Keratinocyte (primary cell): ENCODE results near the gene ZNF212. TPM values are rescaled to one million over a fixed set of nuclear protein-coding genes. Genes with fewer than 3 reads are reported as not detected.

Experiments used
- DNase-seq: peaks from one replicate; pipeline ENCODE4 v3.0.0-alpha.2; 2011; ENCODE audit warnings: low read depth, missing footprints, low spot score
- FAIRE-seq: peaks from 2 replicates; lab custom pipeline; 2011; peaks lifted over from hg19 to GRCh38; lab: Jason Lieb, UNC
- H2AFZ ChIP-seq: 2 replicates; pipeline ENCODE4 v1.6.0; 2012; ENCODE audit warnings: low read length, control low read depth, inconsistent platforms; ENCODE audit not compliant: control insufficient read depth
- H3K27ac ChIP-seq: 2 replicates; pipeline ENCODE4 v1.5.1; 2011; ENCODE audit warnings: low read length; ENCODE audit not compliant: control insufficient read depth, insufficient read depth
- H3K27me3 ChIP-seq: 3 replicates; pipeline ENCODE4 v1.6.0; 2011; ENCODE audit warnings: low read length; ENCODE audit not compliant: control insufficient read depth, insufficient read depth; ENCODE audit errors: extremely low read depth
- H3K36me3 ChIP-seq, 2 experiments: 2 replicates in 1 of 2; 3 replicates in 1 of 2; pipeline ENCODE4 v1.5.1; 2011; ENCODE audit warnings: low read length in 2 of 2, mild to moderate bottlenecking in 1 of 2; ENCODE audit not compliant: control insufficient read depth in 2 of 2, insufficient read depth in 2 of 2; ENCODE audit errors: extremely low read depth in 1 of 2
- H3K4me1 ChIP-seq: 3 replicates; pipeline ENCODE4 v1.5.1; 2011; ENCODE audit warnings: low read length; ENCODE audit not compliant: control insufficient read depth, insufficient read depth; ENCODE audit errors: extremely low read depth
- H3K4me2 ChIP-seq: 3 replicates; pipeline ENCODE4 v1.6.0; 2011; ENCODE audit warnings: low read depth, low read length; ENCODE audit not compliant: control insufficient read depth, insufficient read depth; ENCODE audit errors: extremely low read depth
- H3K4me3 ChIP-seq, 3 experiments: fragments of 200-600 bp in 1 of 3; sonication (generic) in 1 of 3; 2 replicates in 2 of 3; 3 replicates in 1 of 3; pipeline ENCODE4 v1.5.1; 2011 to 2016; ENCODE audit warnings: low read length in 3 of 3, mild to moderate bottlenecking in 3 of 3, control low read depth in 2 of 3, inconsistent platforms in 1 of 3, low read depth in 1 of 3, mixed read lengths in 1 of 3, mixed run types in 1 of 3, moderate library complexity in 1 of 3; ENCODE audit not compliant: control insufficient read depth in 2 of 3, insufficient read depth in 2 of 3; ENCODE audit errors: extremely low read depth in 1 of 3
- H3K79me2 ChIP-seq: 2 replicates; pipeline ENCODE4 v1.6.0; 2012; ENCODE audit warnings: low read length; ENCODE audit not compliant: control insufficient read depth, insufficient read depth
- H3K9ac ChIP-seq: 3 replicates; pipeline ENCODE4 v1.6.0; 2011; ENCODE audit warnings: low read length; ENCODE audit not compliant: control insufficient read depth, insufficient read depth; ENCODE audit errors: extremely low read depth
- H3K9me1 ChIP-seq: 3 replicates; pipeline ENCODE4 v1.6.0; 2011; ENCODE audit warnings: low read length; ENCODE audit not compliant: control insufficient read depth, insufficient read depth; ENCODE audit errors: extremely low read depth
- H3K9me3 ChIP-seq: 2 replicates; pipeline ENCODE4 v1.5.1; 2012; ENCODE audit warnings: low read depth, low read length; ENCODE audit not compliant: control insufficient read depth
- H4K20me1 ChIP-seq: 3 replicates; pipeline ENCODE4 v1.6.0; 2011; ENCODE audit warnings: low read length; ENCODE audit not compliant: control insufficient read depth, insufficient read depth; ENCODE audit errors: extremely low read depth
- EZH2 ChIP-seq: IDR thresholded peaks from one replicate; pipeline ENCODE4 v1.6.1; 2012; ENCODE audit warnings: inconsistent platforms, mild to moderate bottlenecking, low read length, moderate library complexity
- dilution Hi-C: fragments of 300-500 bp; cut with MboI; formaldehyde crosslinking; loops from one replicate; pipeline ENCODE4 v1.7.0; 2020; ENCODE audit warnings: low sequenced_read_pairs; ENCODE audit not compliant: extremely low pct_ligation_motif_present
- polyA plus RNA-seq, 5 experiments: library from polyadenylated mRNA; depleted of rRNA in 3 of 5; stranded (reverse) in 3 of 5; stranded (forward) in 1 of 5; unstranded in 1 of 5; fragments of >200 nt; gene quantifications; 1 replicate in 1 of 5; 2 replicates in 3 of 5; 3 replicates in 1 of 5; pipeline versions ENCODE4 v1.2.1 to v1.2.3, GENCODE V29; 2011 to 2012; ENCODE audit warnings: missing spikeins in 2 of 5, low read depth in 1 of 5, low replicate concordance in 1 of 5
- TF ChIP-seq, protein P1 (sequence below), 3 experiments: IDR thresholded peaks in 1 of 3; conservative IDR thresholded peaks in 1 of 3; optimal IDR thresholded peaks in 1 of 3; 2 replicates in 2 of 3; 3 replicates in 1 of 3; pipeline versions ENCODE3 to v1.5.1; 2011; ENCODE audit warnings: low read length in 3 of 3, mild to moderate bottlenecking in 3 of 3, moderate library complexity in 2 of 3, control low read depth in 1 of 3, inconsistent platforms in 1 of 3; ENCODE audit not compliant: insufficient read depth in 2 of 3; ENCODE audit errors: extremely low read depth in 1 of 3

The ZNF212 gene
- polyA plus RNA-seq, 1 donor (not counting 4 experiments of a cell fraction or from before 2014, with no cell fraction given): 3.8 TPM

DNA sequence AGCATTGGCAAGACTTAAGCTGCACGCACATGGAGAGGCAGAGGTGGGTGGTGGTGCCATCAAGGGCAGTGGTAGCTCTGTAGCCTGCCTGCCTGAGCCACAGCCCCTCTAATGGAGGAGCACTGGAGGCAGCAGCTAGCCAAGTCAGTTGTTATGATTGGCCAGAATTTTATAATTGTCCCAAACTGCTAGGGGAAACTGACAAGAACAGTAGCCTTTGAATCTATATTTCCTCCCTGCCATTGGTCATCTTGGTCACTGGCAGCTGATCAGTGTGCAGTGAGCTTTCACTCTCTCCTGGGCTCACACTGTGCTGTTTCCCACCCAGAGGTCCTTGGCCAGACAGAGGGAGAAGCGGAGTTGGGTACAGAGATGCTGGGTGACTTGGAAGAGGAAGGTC, 12.9 kb downstream of the ZNF212 start:
- Histone ChIP-seq H3K36me3 (peaks cover 16 to 30% of the 10 kb centered on the region in 2 experiments), H3K4me2 (no peak overlapping the region), H3K79me2 (peaks cover 9% of the 10 kb centered on the region), H4K20me1 (no peaks in the 10 kb centered on the region), H3K9ac (no peak overlapping the region), H3K27me3 (no peaks in the 10 kb centered on the region), H3K27ac (no peak overlapping the region), H3K9me3 (no peaks in the 10 kb centered on the region), H3K4me3 (no peak overlapping the region), H3K9me1 (no peaks in the 10 kb centered on the region), H3K4me1 (peaks cover 7% of the 10 kb centered on the region), H2AFZ (no peak overlapping the region)
- dilution Hi-C loops: no loop called here
- DNase-seq (no peak), FAIRE-seq (no peak)
- TF ChIP-seq EZH2: no peak
- TF ChIP-seq, protein P1, sequence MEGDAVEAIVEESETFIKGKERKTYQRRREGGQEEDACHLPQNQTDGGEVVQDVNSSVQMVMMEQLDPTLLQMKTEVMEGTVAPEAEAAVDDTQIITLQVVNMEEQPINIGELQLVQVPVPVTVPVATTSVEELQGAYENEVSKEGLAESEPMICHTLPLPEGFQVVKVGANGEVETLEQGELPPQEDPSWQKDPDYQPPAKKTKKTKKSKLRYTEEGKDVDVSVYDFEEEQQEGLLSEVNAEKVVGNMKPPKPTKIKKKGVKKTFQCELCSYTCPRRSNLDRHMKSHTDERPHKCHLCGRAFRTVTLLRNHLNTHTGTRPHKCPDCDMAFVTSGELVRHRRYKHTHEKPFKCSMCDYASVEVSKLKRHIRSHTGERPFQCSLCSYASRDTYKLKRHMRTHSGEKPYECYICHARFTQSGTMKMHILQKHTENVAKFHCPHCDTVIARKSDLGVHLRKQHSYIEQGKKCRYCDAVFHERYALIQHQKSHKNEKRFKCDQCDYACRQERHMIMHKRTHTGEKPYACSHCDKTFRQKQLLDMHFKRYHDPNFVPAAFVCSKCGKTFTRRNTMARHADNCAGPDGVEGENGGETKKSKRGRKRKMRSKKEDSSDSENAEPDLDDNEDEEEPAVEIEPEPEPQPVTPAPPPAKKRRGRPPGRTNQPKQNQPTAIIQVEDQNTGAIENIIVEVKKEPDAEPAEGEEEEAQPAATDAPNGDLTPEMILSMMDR (optimal IDR thresholded peaks at IDR 0.05 in 1 of 3, IDR thresholded peaks at IDR 0.05 in 1 of 3, conservative IDR thresholded peaks at IDR 0.05 in 1 of 3; ENCODE audit: extremely low read depth in 1 of 3, insufficient read depth in 2 of 3, low read length in 3 of 3): no peak

DNA sequence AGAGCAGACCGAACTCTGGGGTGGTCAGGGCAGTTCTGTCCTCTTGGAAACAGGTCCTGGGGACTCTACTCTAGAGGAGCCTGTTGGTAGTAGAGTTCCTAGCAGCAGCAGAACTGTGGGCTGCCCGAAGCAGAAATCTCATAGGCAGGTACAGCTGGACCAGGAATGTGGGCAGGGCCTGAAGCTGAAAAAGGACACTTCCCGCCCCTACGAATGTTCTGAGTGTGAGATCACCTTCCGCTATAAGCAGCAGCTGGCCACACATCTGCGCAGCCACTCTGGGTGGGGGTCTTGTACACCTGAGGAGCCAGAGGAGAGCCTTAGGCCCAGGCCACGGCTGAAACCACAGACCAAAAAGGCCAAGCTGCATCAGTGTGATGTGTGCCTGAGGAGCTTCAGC, 14.2 kb downstream of the ZNF212 start:
- Histone ChIP-seq H3K9me1 (no peaks in the 10 kb centered on the region), H3K27me3 (no peaks in the 10 kb centered on the region), H3K79me2 (peaks cover 2% of the 10 kb centered on the region), H3K9ac (no peak overlapping the region), H3K27ac (no peak overlapping the region), H3K4me1 (peaks cover 15% of the 10 kb centered on the region), H3K4me3 (no peak overlapping the region), H3K36me3 (peaks cover 16 to 30% of the 10 kb centered on the region in 2 experiments), H3K9me3 (no peaks in the 10 kb centered on the region), H2AFZ (no peak overlapping the region), H3K4me2 (no peak overlapping the region), H4K20me1 (no peaks in the 10 kb centered on the region)
- FAIRE-seq (no peak), DNase-seq (no peak)
- TF ChIP-seq EZH2: no peak
- TF ChIP-seq, protein P1 (optimal IDR thresholded peaks at IDR 0.05 in 1 of 3, IDR thresholded peaks at IDR 0.05 in 1 of 3, conservative IDR thresholded peaks at IDR 0.05 in 1 of 3; ENCODE audit: extremely low read depth in 1 of 3, insufficient read depth in 2 of 3, low read length in 3 of 3): no peak
- dilution Hi-C loops: no loop called here
